AG09319 (cell line): ENCODE measurements around the gene SGF29.
"Not testable (repeated sequence)": the region's sequence is repeated elsewhere in the genome, so short reads cannot be mapped to it uniquely, and the experiment has no call there.

Experiments used
- DNase-seq: peaks from one replicate; pipeline ENCODE4 v3.0.0-alpha.2; 2010; ENCODE audit warnings: low read depth; ENCODE audit errors: extremely low read depth
- CTCF ChIP-seq: IDR thresholded peaks from 2 replicates; pipeline ENCODE4 v1.5.1; 2011; ENCODE audit warnings: low read depth, mild to moderate bottlenecking, inconsistent platforms, low read length, moderate library complexity

Gene SGF29

DNA sequence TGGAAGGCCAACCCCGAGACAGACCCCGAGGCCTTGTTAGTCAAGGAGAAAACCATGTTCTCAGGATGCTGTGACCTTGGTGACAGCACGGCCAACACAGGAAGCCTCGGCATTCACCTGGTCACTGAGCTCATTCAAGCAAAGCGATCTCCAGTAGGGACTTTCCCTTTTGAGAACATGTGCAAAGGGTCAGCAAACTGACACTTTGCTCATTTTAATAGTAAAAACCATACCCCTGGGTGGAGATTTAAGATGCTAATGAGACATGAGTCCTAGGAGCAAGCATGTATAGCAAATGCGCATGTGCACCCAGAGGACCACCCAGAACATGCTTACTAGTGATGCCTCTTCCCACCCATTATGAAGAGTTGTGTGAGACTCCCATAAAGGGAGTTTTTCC lies 48.8 kb downstream of the SGF29 start:
- no peak for DNase-seq
- TF ChIP-seq CTCF: no peak

DNA sequence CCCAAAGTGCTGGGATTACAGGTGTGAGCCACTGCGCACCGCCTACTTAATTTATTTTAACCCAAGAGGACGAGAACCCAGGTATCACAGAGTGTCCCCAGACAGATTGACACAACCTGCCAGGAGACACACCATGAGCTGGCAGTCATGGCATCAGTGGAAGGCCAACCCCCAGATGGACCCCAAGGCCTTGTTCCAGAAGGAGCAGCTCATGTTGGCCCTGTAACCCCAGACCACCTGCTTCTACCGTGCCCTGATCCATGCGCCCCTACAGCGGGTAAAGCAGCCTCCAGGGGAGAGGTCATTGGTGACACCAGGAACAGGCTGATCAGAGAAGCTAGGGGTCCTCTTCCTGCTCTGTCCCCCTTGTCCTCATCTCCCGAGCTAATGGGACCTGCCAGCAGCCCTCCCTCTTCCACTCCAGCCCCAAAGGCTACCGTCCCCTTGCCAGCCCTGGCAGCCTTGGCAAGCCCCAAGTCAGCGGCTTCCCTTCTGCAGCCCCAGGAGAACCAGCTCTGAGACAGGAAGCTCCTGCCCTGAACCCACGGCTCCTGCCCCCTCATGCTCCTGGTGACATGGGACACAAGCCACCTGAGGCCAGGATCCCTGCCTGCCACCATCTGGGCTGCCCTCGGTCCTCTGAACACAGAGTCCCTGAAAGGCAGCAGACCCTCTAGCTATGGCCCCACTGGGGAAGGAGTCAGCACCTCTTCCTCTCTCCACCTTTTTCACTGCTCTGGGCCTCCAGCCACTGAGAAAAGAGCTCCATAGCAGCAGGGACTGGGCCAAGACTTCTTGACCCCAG lies 49.9 kb downstream of the SGF29 start:
- DNase-seq: no peak
- TF ChIP-seq CTCF: no peak

- TF ChIP-seq CTCF: no peak
Observed at GRCh38 chr16:28604186-28604565, 50.5 kb downstream of the SGF29 start.

DNA sequence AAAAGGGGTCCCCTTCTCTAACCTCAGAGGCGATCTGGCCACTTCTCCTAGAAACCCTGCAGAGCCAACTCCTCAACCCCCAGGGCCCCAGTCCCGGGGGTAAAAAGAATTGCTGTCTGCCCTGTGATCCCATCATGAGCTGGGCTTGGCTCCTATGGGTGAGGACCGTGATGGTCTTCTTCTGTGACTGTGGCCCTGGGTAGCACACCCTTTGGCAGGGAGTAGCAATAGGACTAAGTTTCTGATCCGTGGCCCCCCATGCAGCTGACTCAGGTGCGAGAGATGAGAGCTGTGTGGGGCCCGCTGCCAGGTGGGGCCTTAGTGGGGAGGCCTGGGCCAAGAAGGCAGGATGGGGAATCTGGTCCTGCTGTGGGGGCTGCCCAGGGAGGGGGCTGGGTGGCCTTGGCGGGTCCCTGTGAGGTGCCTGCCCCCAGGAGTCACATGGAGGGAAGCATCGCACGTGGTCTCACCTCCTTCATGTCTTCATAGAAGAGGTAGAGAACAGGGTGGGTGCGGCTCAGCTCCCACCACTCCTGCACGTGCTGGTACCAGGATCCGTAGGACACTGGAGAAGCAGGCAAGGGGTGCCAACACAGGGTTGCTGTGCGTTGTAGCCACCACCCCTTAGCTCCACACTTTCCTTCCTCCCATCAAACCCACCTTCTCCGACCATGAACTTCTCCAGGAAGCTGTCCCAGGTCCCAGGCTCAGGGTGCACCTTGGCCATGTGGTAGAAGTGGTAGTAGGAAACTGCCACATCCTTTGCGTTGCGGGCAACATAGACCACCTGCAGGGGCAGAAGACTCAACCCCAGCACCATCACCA lies 52.8 kb downstream of the SGF29 start:
- no peak for DNase-seq
- no peak for TF ChIP-seq CTCF

More at GRCh38 chr16:28604186-28604565, 50.5 kb downstream of the SGF29 start:
- DNase-seq: no peak

DNA sequence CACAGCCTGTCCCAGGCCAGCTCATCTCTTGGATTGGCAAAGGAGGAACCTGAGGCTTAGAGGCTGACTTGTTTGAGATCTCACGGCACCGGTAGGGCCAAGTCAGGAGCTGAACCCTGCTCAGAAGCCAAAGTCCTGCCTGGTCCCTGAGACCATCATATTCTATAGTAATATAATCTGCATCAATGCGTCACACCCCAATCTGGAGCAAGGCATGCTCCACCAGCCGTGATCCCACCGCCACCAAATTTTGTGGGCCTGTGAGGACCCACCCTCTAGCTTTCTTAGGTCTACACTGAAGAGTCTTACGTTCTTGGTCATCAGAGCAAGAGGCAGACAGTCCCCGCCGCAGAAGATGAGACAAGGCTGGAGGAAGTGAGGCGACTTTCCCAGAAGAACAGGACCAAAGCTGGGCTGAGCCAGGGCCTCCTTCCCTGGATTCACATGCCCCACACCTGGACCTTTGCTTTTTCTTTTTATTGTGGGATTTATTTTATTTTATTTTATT lies 53.5 kb downstream of the SGF29 start:
- DNase-seq: no peak
- TF ChIP-seq CTCF: no peak

GRCh38 chr16:28607681-28608495 lies 54.2 kb downstream of the SGF29 start:
- not testable (repeated sequence) for DNase-seq

GRCh38 chr16:28608496-28608808 lies 54.7 kb downstream of the SGF29 start:
- not testable (repeated sequence) for DNase-seq

DNA sequence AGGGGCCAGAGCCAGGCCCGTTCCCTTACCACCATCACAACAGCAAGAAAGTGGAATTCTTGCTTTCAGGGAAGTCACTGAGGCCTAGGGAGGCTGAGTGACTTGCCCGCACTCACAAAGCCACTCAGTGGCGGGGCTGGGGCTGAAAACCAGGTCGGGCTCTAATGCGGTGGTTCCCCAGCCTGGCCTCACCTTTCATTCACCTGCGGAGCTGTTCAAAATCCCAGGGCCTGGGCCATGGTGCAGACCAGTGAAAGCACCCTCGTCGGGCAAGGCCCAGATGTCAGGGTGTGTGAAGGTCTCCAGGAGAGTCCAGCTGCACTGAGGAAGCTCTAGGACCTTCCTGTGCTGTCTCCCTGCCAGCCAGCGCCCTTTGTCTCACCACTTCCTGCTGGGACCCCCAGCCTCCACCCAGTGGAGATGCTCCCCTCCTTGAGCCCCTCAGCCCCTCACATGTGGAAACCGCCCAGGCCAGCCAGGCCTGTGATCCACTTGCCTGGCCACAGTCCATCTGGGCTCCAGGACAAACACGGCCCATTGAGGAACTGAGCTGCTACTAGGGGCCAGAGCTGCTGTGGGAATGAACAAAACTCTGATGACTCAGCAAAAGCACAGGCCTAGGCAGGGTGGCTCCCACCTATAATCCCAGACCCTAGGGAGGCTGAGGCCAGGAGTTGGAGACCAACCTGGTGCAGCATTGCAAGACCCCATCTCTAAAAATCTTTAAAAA lies 55.3 kb downstream of the SGF29 start:
- not testable (repeated sequence) for DNase-seq
